ENCODE measurements around the gene PDIA3. TPM values are rescaled to one million over a fixed set of nuclear protein-coding genes. Genes with fewer than 3 reads are reported as not detected.

PDIA3 gene
- total RNA-seq, 1 experiment from 2014 or later = 445 TPM

DNA sequence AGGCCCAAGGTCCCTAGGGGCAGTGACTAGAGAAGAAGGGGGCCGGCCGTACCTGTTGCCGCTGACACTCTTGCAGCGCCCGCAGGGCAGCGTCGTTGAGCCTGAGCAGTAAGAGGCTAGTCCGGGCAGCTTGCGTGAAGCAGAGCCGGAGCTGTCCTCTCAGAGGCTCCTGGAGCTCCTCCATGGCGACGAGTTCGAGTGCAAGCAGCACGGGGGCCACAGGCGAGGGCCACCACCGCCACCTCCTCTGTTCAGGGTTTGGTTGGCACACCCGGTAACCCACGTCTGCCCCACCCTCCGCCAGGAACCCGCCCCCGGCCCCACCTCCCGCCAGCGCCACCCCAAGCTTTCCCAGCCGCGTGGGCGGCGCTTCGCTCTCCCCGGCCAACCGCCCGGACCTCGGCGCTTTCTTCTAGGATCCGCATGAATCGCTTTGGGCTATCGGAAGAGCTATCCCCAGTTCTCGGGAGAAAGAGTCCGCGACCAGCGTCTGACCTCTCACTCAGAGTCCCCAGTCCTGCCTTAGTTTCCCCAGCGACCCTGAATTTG is 30.6 kb downstream of the PDIA3 start, which contains the start of gene ELL3:
Gene ELL3 (minus strand): TSS at position 249 of the 549 bp plus-strand sequence. CDS start 65 bp downstream, at position 184.
- Histone ChIP-seq H3K36me3 (ENCODE audit: low read depth) (peaks cover 5% of the 10 kb centered on the region; the same call in 1 of the 2 replicates), H3K79me2 (ENCODE audit: low read depth) (no peaks in the 10 kb centered on the region), H3K9me3 (ENCODE audit: insufficient read depth, low read depth) (no peaks in the 10 kb centered on the region), H2AFZ (peak within 1 kb of the TSS; percentile 97), H3K4me2 (peak within 1 kb of the TSS; percentile 92), H3K27ac (peak within 1 kb of the TSS; percentile 45; the same call in 1 of the 2 replicates), H3K4me3 (peak within 1 kb of the TSS; percentile 86), H3F3A (ENCODE audit: insufficient read depth, low read depth) (peaks cover 28% of the 10 kb centered on the region), H3K27me3 (ENCODE audit: insufficient read depth, low read depth) (no peaks in the 10 kb centered on the region), H4K20me1 (ENCODE audit: insufficient read depth) (no peaks in the 10 kb centered on the region), H3K4me1 (replicated peaks; ENCODE audit: insufficient read depth) (no peaks in the 10 kb centered on the region), H3K9me2 (ENCODE audit: insufficient read depth) (no peaks in the 10 kb centered on the region)
- intact Hi-C loops (cut with micrococcal nuclease; ENCODE audit: unreplicated experiment) = loop anchor here (2.0 to 10.0 kb wide), 3 partner anchors 24 to 336 kb away; partner anchors contain the start of genes HYPK, MFAP1, SERINC4 and WDR76
- DNase-seq = peak; percentile 57 to 75
- no peak for TF ChIP-seq EZH2 (IDR thresholded peaks at IDR 0.05; ENCODE audit: low read depth)
- TF ChIP-seq CTCF (conservative IDR thresholded peaks at IDR 0.05) = no peak
- ChIA-PET CTCF (interaction anchor here (0.5 to 3.1 kb wide), 5 partner anchors 27 to 1040 kb away, joined by 3 to 10 read pairs (median 7); partner anchors contain the start of gene CDAN1), POLR2A (ENCODE audit: unreplicated experiment) (interaction anchor here (0.5 to 1.1 kb wide), 4 partner anchors 20 to 336 kb away, joined by 3 to 6 read pairs (median 4); partner anchors contain the start of gene MFAP1)
- no TSS peak for BruUV-seq (replicated peaks)

DNA sequence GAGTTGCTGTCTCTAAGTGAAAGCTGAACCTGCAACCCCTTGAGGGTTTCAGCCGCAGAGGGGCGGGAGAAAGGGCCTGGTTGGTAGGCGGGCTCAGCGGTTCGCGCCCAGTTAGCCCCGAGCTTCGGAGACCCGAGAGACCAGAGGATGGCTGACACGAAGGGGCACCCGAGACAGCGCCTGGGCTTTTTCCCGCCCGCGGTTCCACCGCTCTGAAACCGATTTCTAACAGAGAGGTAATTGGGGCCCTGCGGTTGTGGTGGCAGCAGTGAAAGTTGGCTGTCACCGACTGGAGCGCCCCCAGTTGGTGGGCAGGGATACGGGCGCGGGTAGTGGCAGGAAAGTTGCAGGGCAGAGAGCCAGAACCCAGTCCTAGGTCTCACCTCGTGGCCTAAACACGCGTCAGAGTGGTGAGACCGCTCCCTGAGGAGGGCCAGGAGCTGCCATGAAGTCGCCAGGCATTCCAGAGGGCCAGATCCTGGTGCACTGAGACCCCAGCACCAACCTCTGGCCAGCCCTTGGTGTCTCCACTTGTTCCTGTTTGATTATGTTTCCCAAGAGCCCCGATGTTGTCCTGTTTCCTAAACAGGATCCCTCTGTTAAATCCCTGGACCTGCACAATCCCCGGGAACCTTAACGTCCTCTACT is 31.2 kb downstream of the PDIA3 start:
- Histone ChIP-seq H3K4me2 (peak overlapping the region; percentile 92), H3K9me2 (ENCODE audit: insufficient read depth) (no peaks in the 10 kb centered on the region), H3F3A (ENCODE audit: insufficient read depth, low read depth) (peaks cover 23% of the 10 kb centered on the region), H3K9me3 (ENCODE audit: insufficient read depth, low read depth) (no peaks in the 10 kb centered on the region), H3K79me2 (ENCODE audit: low read depth) (no peaks in the 10 kb centered on the region), H3K4me1 (replicated peaks; ENCODE audit: insufficient read depth) (no peaks in the 10 kb centered on the region), H3K27ac (peak overlapping the region; percentile 45; the same call in 1 of the 2 replicates), H3K4me3 (peak overlapping the region; percentile 86), H3K27me3 (ENCODE audit: insufficient read depth, low read depth) (no peaks in the 10 kb centered on the region), H4K20me1 (ENCODE audit: insufficient read depth) (no peaks in the 10 kb centered on the region), H3K36me3 (ENCODE audit: low read depth) (no peaks in the 10 kb centered on the region), H2AFZ (peak overlapping the region; percentile 97)
- TSS peak; percentile 63 for BruUV-seq (replicated peaks)
- peak; percentile 57 to 77 for DNase-seq
- ChIA-PET POLR2A (ENCODE audit: unreplicated experiment) (interaction anchor here (1.1 kb wide), 1 partner anchor 337 kb away, joined by 3 read pairs; no protein-coding TSS in a partner anchor), CTCF (interaction anchor here (0.5 to 3.1 kb wide), 5 partner anchors 27 to 1040 kb away, joined by 3 to 10 read pairs (median 7); partner anchors contain the start of gene CDAN1)
- TF ChIP-seq CTCF (conservative IDR thresholded peaks at IDR 0.05) (peak; percentile 77), EZH2 (IDR thresholded peaks at IDR 0.05; ENCODE audit: low read depth) (no peak)
- intact Hi-C loops (cut with micrococcal nuclease; ENCODE audit: unreplicated experiment) = loop anchor here (2.0 to 10.0 kb wide), 3 partner anchors 23 to 337 kb away; partner anchors contain the start of genes HYPK, MFAP1, SERINC4 and WDR76

DNA sequence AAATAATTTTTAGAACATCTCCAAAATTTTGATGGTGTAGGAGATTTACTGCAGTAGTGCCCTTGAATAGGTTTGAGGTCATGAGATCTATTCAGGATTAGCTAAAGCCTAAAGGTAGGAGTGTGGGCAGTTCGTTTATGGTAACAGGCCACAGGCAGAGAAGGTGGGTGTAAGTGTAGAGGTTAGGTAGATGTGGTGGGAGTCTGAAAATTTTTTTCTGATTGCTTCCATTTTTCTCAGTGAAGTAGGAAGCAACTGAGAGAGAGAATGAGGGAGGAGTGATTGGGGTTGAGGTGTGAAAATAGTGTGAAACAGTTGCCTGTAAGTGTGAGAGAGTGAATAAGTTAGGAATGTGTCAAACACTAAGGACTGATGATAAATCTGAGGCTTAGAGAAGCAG is 32.8 kb downstream of the PDIA3 start:
- ChIA-PET CTCF (interaction anchor here (0.6 to 1.2 kb wide), 2 partner anchors 12 to 183 kb away, joined by 3 to 6 read pairs; no protein-coding TSS in a partner anchor), POLR2A (ENCODE audit: unreplicated experiment) (no interaction called here)
- no TSS peak for BruUV-seq (replicated peaks)
- no peak for DNase-seq
- Histone ChIP-seq H3K27ac (no peak overlapping the region), H3K79me2 (ENCODE audit: low read depth) (no peaks in the 10 kb centered on the region), H3K4me2 (no peak overlapping the region), H3K4me3 (no peak overlapping the region), H2AFZ (no peak overlapping the region), H3K9me3 (ENCODE audit: insufficient read depth, low read depth) (no peaks in the 10 kb centered on the region), H3K4me1 (replicated peaks; ENCODE audit: insufficient read depth) (no peaks in the 10 kb centered on the region), H4K20me1 (ENCODE audit: insufficient read depth) (no peaks in the 10 kb centered on the region), H3F3A (ENCODE audit: insufficient read depth, low read depth) (peaks cover 18% of the 10 kb centered on the region), H3K36me3 (ENCODE audit: low read depth) (no peaks in the 10 kb centered on the region), H3K27me3 (ENCODE audit: insufficient read depth, low read depth) (no peaks in the 10 kb centered on the region), H3K9me2 (ENCODE audit: insufficient read depth) (no peaks in the 10 kb centered on the region)
- intact Hi-C loops (cut with micrococcal nuclease; ENCODE audit: unreplicated experiment) = loop anchor here (10.0 kb wide), 1 partner anchor 46 kb away; the partner anchor contains the start of genes MFAP1 and WDR76
- no peak for TF ChIP-seq EZH2 (IDR thresholded peaks at IDR 0.05; ENCODE audit: low read depth)
- no peak for TF ChIP-seq CTCF (conservative IDR thresholded peaks at IDR 0.05)

All from PC-9 (cell line).